ENCODE data around the gene YEATS2. TPM values are rescaled to one million over a fixed set of nuclear protein-coding genes. Genes with fewer than 3 reads are reported as not detected.
"Not testable (repeated sequence)": the region's sequence is repeated elsewhere in the genome, so short reads cannot be mapped to it uniquely, and the experiment has no call there.

YEATS2 gene
- total and polyA plus RNA-seq, 2 donors, result 13.4 to 41.1 TPM

DNA sequence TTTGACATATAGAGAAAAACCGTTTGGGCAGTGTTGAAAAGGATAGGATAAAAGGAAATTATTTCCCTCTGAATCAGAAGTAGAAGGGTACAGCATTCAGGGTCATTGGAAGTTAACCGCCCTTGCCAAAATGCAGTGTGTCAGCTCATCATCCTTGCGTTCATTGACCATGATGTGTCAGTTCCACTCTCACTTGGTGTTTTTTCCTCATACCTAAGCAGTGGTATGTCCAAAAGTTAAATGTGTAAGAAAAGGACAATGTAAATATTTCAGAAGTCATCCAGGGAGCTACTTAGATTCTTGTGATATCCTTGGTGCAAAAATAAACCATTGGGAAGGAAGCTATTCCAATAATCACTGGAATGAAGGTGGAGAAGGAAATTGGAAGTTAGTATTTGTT lies 77.0 kb downstream of the YEATS2 start:
- H3K4me3 ChIP-seq (ENCODE audit: low read depth, low read length), result no peak overlapping the region
- DNase-seq (ENCODE audit: extremely low spot score), result no peak
- H3K27ac ChIP-seq (ENCODE audit: low read depth), result no peak overlapping the region
- no peaks in the 10 kb centered on the region for H3K4me1 ChIP-seq (ENCODE audit: insufficient read depth)
- WGBS, result 88% methylated on average over 3 of the region's 3 CpGs
- H3K36me3 ChIP-seq (ENCODE audit: insufficient read depth), result no peaks in the 10 kb centered on the region

DNA sequence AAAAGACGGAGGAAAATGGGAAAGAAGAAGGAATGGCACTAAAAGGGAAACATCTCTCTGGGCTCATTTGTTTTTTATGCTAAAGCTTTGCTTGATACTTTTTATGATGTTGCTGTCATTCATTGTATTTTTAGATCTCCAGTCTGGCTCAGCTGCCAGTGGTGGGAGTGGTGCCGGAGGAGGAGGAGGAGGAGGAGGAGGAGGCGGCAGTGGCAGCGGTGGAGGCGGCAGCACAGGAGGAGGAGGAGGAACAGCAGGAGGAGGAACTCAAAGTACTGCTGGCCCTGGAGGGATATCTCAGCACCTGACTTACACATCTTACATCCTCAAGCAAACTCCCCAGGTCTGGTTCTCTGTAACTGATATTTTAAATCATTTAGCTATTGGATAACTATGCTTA lies 78.2 kb downstream of the YEATS2 start:
- H3K27ac ChIP-seq (ENCODE audit: low read depth), result no peak overlapping the region
- 86% methylated on average over 5 of the region's 5 CpGs for WGBS
- no peak overlapping the region for H3K4me3 ChIP-seq (ENCODE audit: low read depth, low read length)
- H3K4me1 ChIP-seq (ENCODE audit: insufficient read depth), result no peaks in the 10 kb centered on the region
- H3K36me3 ChIP-seq (ENCODE audit: insufficient read depth), result no peaks in the 10 kb centered on the region
- DNase-seq (ENCODE audit: extremely low spot score), result no peak

DNA sequence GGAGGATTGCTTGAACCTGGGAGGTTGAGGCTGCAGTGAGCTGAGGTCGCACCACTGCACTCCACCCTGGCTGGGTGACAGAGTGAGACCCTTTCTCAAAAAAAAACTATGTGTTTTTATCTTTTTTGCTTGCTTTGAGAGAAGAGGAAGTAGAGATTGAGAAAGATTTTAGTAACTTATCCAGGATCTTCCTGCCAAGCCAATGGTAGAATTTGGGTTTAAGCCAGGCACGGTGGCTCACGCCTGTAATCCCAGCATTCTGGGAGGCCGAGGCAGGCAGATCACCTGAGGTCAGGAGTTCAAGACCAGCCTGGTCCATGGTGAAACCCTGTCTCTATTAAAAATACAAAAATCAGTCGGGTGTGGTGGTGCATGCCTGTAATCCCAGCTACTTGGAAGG lies 78.9 kb downstream of the YEATS2 start:
- 81% methylated on average over 5 of the region's 5 CpGs for WGBS
- not testable (repeated sequence) for H3K4me1 ChIP-seq (ENCODE audit: insufficient read depth); H3K36me3 ChIP-seq (ENCODE audit: insufficient read depth); H3K27ac ChIP-seq (ENCODE audit: low read depth); H3K4me3 ChIP-seq (ENCODE audit: low read depth, low read length); DNase-seq (ENCODE audit: extremely low spot score)

DNA sequence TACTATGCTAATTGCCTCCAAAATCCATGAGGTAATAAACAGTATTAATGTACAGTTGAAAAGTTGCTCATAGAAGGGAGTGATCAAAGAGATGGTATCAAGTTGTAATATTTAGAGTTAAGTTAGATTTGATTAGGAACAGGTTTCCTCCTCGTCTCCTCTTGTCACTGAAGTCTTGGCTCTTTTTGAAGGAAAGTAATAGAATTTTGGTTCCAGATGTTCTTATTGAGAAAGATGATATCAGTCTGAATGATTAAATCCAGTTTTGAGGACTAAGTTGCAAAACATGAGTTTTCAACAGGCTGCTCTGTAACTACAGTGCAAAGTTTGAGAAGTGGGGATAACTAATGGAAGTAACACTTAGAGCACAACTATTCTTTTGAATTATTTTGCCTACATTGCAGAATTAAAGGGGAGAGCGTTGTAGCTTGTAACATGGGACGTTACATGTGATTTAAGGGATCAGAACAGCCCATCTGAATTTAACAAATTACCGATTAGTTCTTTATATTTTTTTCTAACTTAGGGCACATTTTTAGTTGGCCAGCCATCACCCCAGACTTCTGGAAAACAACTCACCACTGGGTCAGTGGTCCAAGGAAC lies 79.5 kb downstream of the YEATS2 start:
- Histone ChIP-seq H3K36me3 (ENCODE audit: insufficient read depth) (peaks cover 4% of the 10 kb centered on the region), H3K4me1 (ENCODE audit: insufficient read depth) (no peaks in the 10 kb centered on the region), H3K27ac (ENCODE audit: low read depth) (no peak overlapping the region), H3K4me3 (ENCODE audit: low read depth, low read length) (no peak overlapping the region)
- DNase-seq (ENCODE audit: extremely low spot score), result no peak
- 91% methylated on average over 4 of the region's 4 CpGs for WGBS

DNA sequence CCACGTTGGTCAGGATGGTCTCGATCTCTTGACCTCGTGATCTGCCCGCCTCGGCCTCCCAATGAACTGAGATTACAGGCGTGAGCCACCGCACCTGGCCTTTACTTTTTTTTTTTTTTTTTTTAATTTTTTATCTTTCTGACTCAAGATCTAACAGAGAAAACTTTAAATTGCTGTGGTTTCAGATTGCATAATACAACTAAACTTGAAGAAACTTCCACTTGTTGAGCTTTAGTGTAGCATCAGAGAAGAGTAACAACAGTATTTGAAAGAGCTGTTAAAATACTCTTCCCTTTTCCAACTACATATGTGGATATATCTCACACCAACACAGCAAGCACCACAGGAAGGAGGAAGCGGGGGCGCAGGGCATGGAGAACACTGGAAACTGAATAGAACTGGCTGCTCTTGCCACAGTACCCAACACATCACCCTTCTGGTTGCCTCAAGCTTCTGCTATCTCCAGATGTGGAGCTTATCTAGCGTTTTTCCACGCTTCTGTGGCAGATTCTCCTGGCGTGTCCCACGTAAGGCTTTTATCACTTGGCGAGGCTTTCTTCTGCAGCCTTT lies 82.4 kb downstream of the YEATS2 start:
- peaks cover 4% of the 10 kb centered on the region for H3K36me3 ChIP-seq (ENCODE audit: insufficient read depth)
- no peak overlapping the region for H3K4me3 ChIP-seq (ENCODE audit: low read depth, low read length)
- no peak overlapping the region for H3K27ac ChIP-seq (ENCODE audit: low read depth)
- DNase-seq (ENCODE audit: extremely low spot score), result no peak
- H3K4me1 ChIP-seq (ENCODE audit: insufficient read depth), result no peaks in the 10 kb centered on the region
- 87% methylated on average over 14 of the region's 14 CpGs for WGBS

DNA sequence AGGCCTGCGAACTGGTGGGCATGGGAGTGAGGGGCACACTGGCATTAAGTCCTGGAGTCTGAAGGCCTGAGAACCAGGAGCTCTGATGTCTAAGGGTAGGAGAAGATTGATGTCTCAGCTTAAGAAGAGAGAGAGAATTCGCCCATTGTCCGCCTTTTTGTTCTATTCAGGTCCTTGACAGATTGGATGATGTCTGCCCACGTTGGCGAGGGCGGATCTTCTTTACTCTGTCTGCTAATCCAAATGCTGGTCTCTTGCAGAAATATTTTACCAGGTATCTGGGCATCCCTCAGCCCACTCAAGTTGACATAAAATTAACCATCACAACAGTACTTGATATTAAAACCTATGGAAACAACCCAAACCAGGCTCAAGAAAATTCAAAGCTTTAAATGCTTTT lies 83.6 kb downstream of the YEATS2 start:
- Histone ChIP-seq H3K27ac (ENCODE audit: low read depth) (no peak overlapping the region), H3K36me3 (ENCODE audit: insufficient read depth) (peaks cover 7% of the 10 kb centered on the region), H3K4me1 (ENCODE audit: insufficient read depth) (no peaks in the 10 kb centered on the region), H3K4me3 (ENCODE audit: low read depth, low read length) (no peak overlapping the region)
- DNase-seq (ENCODE audit: extremely low spot score), result no peak
- WGBS, result 96% methylated on average over 6 of the region's 6 CpGs

DNA sequence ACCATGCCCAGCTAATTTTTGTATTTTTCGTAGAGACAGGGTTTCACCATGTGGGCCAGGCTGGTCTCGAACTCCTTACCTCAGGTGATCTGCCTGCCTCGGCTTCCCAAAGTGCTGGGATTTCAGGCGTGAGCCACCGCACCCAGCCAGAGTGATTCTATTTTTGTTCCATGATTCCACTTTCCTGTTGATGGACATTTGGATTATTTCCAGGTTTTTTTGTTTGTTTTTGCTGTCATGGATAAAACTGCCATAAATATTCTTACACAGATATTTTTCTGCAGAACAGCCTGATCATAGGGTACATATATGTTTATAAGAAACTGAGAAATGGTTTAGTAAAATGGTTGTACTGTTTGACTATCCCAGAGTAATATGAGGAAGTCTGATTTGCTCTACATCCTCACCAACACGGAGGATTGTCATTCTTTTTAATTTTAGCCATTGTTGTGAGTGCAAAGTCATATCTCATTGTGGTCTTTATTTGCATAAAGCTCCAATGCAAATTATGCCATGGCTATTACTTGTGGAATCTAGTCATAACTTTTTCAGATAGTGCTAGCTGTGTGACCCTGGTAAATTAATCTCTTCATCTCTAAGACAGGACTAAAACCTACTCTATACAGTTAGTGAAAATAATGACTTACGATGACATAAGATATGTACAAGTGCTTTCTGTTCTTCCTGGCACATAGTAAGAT lies 85.1 kb downstream of the YEATS2 start:
- peaks cover 12% of the 10 kb centered on the region for H3K36me3 ChIP-seq (ENCODE audit: insufficient read depth)
- DNase-seq (ENCODE audit: extremely low spot score), result no peak
- H3K4me1 ChIP-seq (ENCODE audit: insufficient read depth), result no peaks in the 10 kb centered on the region
- H3K4me3 ChIP-seq (ENCODE audit: low read depth, low read length), result no peak overlapping the region
- 86% methylated on average over 7 of the region's 7 CpGs for WGBS
- H3K27ac ChIP-seq (ENCODE audit: low read depth), result no peak overlapping the region

DNA sequence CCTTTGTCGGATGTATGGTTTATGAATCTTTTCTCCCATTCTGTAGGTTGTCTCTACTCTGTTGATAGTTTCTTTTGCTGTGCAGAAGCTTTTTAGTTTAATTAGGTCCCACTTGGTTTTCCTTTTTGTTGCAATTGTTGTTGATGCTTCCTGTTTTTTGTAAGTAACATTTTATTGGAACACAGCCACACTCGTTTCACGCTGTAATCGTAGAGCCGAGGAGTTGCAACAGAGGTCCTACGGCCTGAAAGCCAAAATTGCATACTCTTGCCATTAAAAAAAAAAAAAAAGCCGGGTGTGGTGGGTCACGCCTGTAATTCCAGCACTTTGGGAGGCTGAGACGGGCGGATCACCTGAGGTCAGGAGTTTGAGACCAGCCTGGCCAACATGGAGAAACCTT lies 86.9 kb downstream of the YEATS2 start:
- not testable (repeated sequence) for H3K27ac ChIP-seq (ENCODE audit: low read depth); H3K4me3 ChIP-seq (ENCODE audit: low read depth, low read length); DNase-seq (ENCODE audit: extremely low spot score); H3K4me1 ChIP-seq (ENCODE audit: insufficient read depth)
- peaks cover 12% of the 10 kb centered on the region for H3K36me3 ChIP-seq (ENCODE audit: insufficient read depth)
- 90% methylated on average over 10 of the region's 10 CpGs for WGBS

DNA sequence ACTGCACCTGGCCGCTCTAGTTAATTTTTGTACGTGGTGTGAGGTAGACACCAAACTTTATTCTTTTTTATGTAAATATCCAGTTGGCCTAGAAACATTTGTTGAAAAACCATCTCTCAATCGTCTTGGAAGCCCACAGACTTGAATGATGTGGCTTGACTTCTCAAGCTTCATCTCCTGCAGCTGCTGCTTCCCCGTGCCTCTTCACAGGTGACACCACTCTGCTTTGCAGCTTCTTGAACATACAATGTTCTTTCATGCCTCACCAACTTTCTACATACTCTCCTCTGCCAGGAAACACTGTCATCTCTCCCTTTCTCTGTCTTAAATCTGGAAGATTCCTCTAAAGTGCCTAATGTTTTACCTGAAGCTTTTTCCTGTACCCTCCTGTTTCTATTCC lies 92.2 kb downstream of the YEATS2 start:
- 93% methylated on average over 4 of the region's 4 CpGs for WGBS
- H3K4me3 ChIP-seq (ENCODE audit: low read depth, low read length), result no peak overlapping the region
- H3K36me3 ChIP-seq (ENCODE audit: insufficient read depth), result peaks cover 8% of the 10 kb centered on the region
- H3K27ac ChIP-seq (ENCODE audit: low read depth), result no peak overlapping the region
- H3K4me1 ChIP-seq (ENCODE audit: insufficient read depth), result peaks cover 1% of the 10 kb centered on the region
- no peak for DNase-seq (ENCODE audit: extremely low spot score)

DNA sequence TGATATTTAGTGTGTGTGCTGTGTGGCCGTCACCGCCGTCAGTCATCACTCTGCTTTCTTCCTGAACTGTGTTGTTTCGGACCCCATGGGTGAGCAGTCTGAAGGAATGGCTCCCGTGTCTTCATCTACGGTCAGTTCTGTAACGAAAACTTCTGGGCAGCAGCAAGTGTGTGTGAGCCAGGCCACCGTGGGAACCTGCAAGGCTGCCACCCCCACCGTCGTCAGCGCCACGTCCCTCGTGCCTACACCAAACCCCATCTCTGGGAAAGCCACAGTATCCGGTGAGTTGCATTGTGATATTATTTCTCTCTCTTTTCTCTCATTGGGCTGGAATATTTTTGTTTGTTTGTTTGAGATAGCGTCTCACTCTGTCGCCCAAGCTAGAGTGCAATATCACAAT lies 93.1 kb downstream of the YEATS2 start:
- Histone ChIP-seq H3K27ac (ENCODE audit: low read depth) (no peak overlapping the region), H3K4me3 (ENCODE audit: low read depth, low read length) (no peak overlapping the region), H3K36me3 (ENCODE audit: insufficient read depth) (peaks cover 8% of the 10 kb centered on the region), H3K4me1 (ENCODE audit: insufficient read depth) (peaks cover 1% of the 10 kb centered on the region)
- no peak for DNase-seq (ENCODE audit: extremely low spot score)
- WGBS, result 95% methylated on average over 16 of the region's 16 CpGs

DNA sequence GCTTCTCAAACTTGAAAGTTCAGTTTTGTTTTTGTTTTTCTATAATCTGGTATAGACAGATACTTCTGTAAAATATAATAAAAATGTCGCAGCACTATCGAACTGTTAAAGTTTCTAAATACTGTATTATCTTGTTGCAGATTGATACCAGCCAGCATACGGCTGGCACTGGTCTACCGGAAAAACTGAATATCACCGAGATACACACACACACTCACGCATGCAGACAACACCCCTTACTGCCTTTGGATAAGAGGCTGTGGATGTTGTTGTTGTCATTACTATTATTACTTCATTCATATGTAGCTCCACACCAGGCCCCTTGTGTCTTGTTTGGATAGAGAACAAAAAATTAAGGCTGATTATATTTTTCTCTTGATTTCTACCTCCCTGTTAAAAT lies 95.4 kb downstream of the YEATS2 start:
- Histone ChIP-seq H3K36me3 (ENCODE audit: insufficient read depth) (no peaks in the 10 kb centered on the region), H3K4me3 (ENCODE audit: low read depth, low read length) (no peak overlapping the region), H3K4me1 (ENCODE audit: insufficient read depth) (peaks cover 1% of the 10 kb centered on the region), H3K27ac (ENCODE audit: low read depth) (no peak overlapping the region)
- 90% methylated on average over 6 of the region's 6 CpGs for WGBS
- DNase-seq (ENCODE audit: extremely low spot score), result no peak

DNA sequence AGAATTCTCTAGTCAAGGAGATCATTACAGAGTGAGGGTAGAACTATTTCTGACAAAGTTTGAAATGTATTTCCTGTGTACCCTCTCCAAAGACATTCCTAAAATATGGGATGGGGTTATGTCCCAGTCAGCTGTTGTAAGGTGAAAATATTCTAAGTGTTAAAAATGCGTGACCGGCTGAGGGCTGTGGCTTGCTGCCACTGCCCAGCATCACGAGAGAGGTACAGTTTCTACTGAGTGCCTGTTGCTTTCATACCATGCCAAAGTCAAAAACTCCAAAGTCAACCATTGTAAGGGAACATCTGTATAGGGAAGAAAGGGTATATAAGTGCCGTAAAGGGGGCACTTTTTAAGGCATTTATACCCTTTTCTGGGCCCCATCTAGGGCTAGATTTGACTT lies 96.9 kb downstream of the YEATS2 start:
- no peak for DNase-seq (ENCODE audit: extremely low spot score)
- H3K4me3 ChIP-seq (ENCODE audit: low read depth, low read length), result no peak overlapping the region
- peaks cover 4% of the 10 kb centered on the region for H3K36me3 ChIP-seq (ENCODE audit: insufficient read depth)
- H3K4me1 ChIP-seq (ENCODE audit: insufficient read depth), result peaks cover 1% of the 10 kb centered on the region
- H3K27ac ChIP-seq (ENCODE audit: low read depth), result no peak overlapping the region
- WGBS, result 91% methylated on average over 4 of the region's 4 CpGs

DNA sequence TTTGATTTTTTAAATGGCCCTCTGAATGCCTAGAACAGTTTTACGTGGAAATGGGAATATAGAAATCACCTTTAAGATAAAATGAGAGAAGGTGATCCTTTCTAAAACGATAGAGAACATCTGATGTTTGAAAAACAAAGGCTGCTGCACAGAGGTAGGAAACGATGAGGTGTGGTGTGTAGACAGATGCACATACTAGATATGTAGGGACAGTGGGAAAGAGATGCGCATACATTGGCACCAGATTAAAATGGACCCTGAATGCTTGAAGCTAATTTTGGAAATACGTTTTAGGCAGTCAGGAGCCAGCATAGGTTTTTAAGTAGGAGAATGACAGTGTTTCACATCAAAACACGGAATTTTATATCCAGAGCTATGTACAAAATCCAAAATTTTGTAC lies 98.8 kb downstream of the YEATS2 start:
- WGBS, result 96% methylated on average over 6 of the region's 6 CpGs
- DNase-seq (ENCODE audit: extremely low spot score), result no peak
- Histone ChIP-seq H3K27ac (ENCODE audit: low read depth) (no peak overlapping the region), H3K36me3 (ENCODE audit: insufficient read depth) (peaks cover 10% of the 10 kb centered on the region), H3K4me1 (ENCODE audit: insufficient read depth) (peaks cover 1% of the 10 kb centered on the region), H3K4me3 (ENCODE audit: low read depth, low read length) (no peak overlapping the region)

DNA sequence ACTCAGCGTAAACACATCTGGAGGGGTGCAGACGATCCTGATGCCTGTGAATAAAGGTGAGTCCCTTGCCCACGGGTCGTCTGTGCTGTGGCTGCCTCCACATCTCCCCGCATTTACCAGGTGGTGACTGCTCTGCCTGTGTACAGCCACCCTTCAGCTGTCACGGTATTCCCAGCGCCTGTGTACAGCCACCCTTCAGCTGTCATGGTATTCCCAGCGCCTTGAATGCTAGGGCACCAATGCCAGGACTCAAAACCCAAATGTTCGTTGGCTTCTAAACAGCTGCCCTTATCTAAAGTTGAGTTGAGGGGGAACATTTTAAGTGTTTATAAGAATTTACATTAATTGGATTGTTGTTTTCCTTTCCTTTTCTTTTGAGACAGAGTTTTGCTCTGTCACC lies 100.4 kb downstream of the YEATS2 start:
- no peak for DNase-seq (ENCODE audit: extremely low spot score)

More for the DNA sequence above, 100.4 kb downstream of the YEATS2 start:
- Histone ChIP-seq H3K36me3 (ENCODE audit: insufficient read depth) (peaks cover 10% of the 10 kb centered on the region), H3K27ac (ENCODE audit: low read depth) (no peak overlapping the region), H3K4me1 (ENCODE audit: insufficient read depth) (peaks cover 1% of the 10 kb centered on the region), H3K4me3 (ENCODE audit: low read depth, low read length) (no peak overlapping the region)
- WGBS, result 91% methylated on average over 9 of the region's 9 CpGs

Data from urinary bladder (tissue), 4 donors.